Measurements from ENCODE around the gene PNRC1. TPM values are rescaled to one million over a fixed set of nuclear protein-coding genes. Genes with fewer than 3 reads are reported as not detected.

The PNRC1 gene
- total and polyA plus RNA-seq, 2 experiments from 2014 or later: 35.0 to 38.6 TPM

DNA sequence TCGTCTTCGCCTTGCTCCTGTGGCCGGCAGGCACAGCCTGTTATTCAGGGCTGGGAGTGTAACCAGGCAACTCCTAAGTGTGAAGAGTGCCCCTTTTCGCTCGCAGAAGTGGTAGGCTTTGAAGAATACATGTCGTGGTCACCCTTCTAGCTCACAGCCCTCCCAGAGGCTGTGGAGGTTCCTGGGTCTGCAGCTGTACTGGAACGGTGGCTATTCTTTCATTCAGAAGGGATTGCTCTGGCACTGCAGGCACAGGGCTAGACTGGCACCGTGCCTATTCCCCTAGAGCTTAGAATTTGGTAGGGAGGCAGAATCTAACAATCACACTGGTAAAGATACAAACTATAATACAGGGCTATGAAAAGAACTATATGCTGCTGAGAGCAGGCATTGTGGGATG is 38.4 kb downstream of the PNRC1 start:
- H3K4me1 Mint-ChIP-seq: peaks cover 6% of the 10 kb centered on the region
- H3K36me3 ChIP-seq (ENCODE audit: insufficient read depth): no peaks in the 10 kb centered on the region
- ATAC-seq (no peak), DNase-seq (ENCODE audit: low spot score) (no peak)
- H3K4me1 ChIP-seq (ENCODE audit: insufficient read depth): peaks cover 7% of the 10 kb centered on the region; the same call in 1 of the 2 replicates
- H3K79me2 ChIP-seq (replicated peaks; ENCODE audit: insufficient read depth): no peaks in the 10 kb centered on the region
- H3K27me3 ChIP-seq (ENCODE audit: insufficient read depth): peaks cover 56% of the 10 kb centered on the region
- H3K27ac ChIP-seq (ENCODE audit: low read depth): no peak overlapping the region
- peak overlapping the region; percentile 61 for H3K4me3 Mint-ChIP-seq
- H3K4me2 ChIP-seq: no peak overlapping the region; the same call in 1 of the 2 replicates
- no peak overlapping the region for H3K27ac Mint-ChIP-seq
- H3K27me3 Mint-ChIP-seq (ENCODE audit: insufficient read depth, low read depth, poor library complexity): peaks cover 23% of the 10 kb centered on the region
- H3K9me3 Mint-ChIP-seq: no peaks in the 10 kb centered on the region
- H3K36me3 Mint-ChIP-seq (ENCODE audit: low read depth): no peaks in the 10 kb centered on the region; the same call in 2 of the 3 replicates
- H3F3A ChIP-seq (replicated peaks; ENCODE audit: low read depth): peaks cover 9% of the 10 kb centered on the region; the same call in 1 of the 2 replicates
- H3K9me2 ChIP-seq (ENCODE audit: insufficient read depth): no peaks in the 10 kb centered on the region
- no peak overlapping the region for H3K4me3 ChIP-seq
- H2AFZ ChIP-seq: no peak overlapping the region
- TF ChIP-seq EZH2phosphoT487 (IDR thresholded peaks at IDR 0.05; ENCODE audit: unreplicated experiment) (no peak), NANOG (IDR thresholded peaks at IDR 0.05; ENCODE audit: borderline replicate concordance) (no peak), ZNF331 (CRISPR knock-in tag; IDR thresholded peaks at IDR 0.05; ENCODE audit: low read depth) (no peak), CTCF (conservative IDR thresholded peaks at IDR 0.05; ENCODE audit: low read depth in 2 of 2) (no peak), EZH2 (IDR thresholded peaks at IDR 0.05; ENCODE audit: low read depth, unreplicated experiment) (no peak), JUNB (IDR thresholded peaks at IDR 0.05; ENCODE audit: unreplicated experiment) (no peak), POLR2AphosphoS5 (IDR thresholded peaks at IDR 0.05; ENCODE audit: low read depth) (no peak)
- TF ChIP-seq, protein P1, sequence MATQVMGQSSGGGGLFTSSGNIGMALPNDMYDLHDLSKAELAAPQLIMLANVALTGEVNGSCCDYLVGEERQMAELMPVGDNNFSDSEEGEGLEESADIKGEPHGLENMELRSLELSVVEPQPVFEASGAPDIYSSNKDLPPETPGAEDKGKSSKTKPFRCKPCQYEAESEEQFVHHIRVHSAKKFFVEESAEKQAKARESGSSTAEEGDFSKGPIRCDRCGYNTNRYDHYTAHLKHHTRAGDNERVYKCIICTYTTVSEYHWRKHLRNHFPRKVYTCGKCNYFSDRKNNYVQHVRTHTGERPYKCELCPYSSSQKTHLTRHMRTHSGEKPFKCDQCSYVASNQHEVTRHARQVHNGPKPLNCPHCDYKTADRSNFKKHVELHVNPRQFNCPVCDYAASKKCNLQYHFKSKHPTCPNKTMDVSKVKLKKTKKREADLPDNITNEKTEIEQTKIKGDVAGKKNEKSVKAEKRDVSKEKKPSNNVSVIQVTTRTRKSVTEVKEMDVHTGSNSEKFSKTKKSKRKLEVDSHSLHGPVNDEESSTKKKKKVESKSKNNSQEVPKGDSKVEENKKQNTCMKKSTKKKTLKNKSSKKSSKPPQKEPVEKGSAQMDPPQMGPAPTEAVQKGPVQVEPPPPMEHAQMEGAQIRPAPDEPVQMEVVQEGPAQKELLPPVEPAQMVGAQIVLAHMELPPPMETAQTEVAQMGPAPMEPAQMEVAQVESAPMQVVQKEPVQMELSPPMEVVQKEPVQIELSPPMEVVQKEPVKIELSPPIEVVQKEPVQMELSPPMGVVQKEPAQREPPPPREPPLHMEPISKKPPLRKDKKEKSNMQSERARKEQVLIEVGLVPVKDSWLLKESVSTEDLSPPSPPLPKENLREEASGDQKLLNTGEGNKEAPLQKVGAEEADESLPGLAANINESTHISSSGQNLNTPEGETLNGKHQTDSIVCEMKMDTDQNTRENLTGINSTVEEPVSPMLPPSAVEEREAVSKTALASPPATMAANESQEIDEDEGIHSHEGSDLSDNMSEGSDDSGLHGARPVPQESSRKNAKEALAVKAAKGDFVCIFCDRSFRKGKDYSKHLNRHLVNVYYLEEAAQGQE (IDR thresholded peaks at IDR 0.05; ENCODE audit: unreplicated experiment): no peak
- H4K20me1 ChIP-seq (replicated peaks; ENCODE audit: insufficient read depth): no peaks in the 10 kb centered on the region; the same call in 1 of the 2 replicates

DNA sequence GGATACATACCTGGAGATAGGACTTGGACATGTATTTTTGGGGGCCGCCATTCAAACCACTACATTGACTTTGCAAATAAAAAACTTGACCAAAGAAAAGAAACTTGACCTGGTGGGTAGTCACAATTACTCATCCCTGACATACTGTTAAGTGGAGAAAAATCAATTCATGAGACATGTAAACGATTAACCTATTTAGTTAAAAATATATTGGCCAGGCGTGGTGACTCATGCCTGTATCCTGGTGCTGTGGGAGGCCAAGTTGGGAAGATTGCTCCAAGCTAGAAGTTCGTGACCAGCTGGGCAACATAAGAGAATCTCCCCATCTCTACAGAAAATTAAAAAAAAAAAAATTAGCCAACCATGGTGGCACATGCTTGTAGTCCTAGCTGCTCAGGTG is 39.8 kb downstream of the PNRC1 start:
- Mint-ChIP-seq H3K27ac (no peak overlapping the region), H3K27me3 (ENCODE audit: insufficient read depth, low read depth, poor library complexity) (peaks cover 24% of the 10 kb centered on the region), H3K4me3 (no peak overlapping the region), H3K36me3 (ENCODE audit: low read depth) (no peaks in the 10 kb centered on the region; the same call in 2 of the 3 replicates), H3K4me1 (peaks cover 6% of the 10 kb centered on the region), H3K9me3 (no peaks in the 10 kb centered on the region)
- no peak overlapping the region for H3K4me3 ChIP-seq
- no peaks in the 10 kb centered on the region for H3K79me2 ChIP-seq (replicated peaks; ENCODE audit: insufficient read depth)
- peaks cover 7% of the 10 kb centered on the region; the same call in 1 of the 2 replicates for H3K4me1 ChIP-seq (ENCODE audit: insufficient read depth)
- TF ChIP-seq CTCF (conservative IDR thresholded peaks at IDR 0.05; ENCODE audit: low read depth in 2 of 2) (no peak), EZH2phosphoT487 (IDR thresholded peaks at IDR 0.05; ENCODE audit: unreplicated experiment) (no peak), CREB1 (CRISPR knock-in tag; IDR thresholded peaks at IDR 0.05; ENCODE audit: low read depth) (no peak), NANOG (IDR thresholded peaks at IDR 0.05; ENCODE audit: borderline replicate concordance) (no peak), POLR2AphosphoS5 (IDR thresholded peaks at IDR 0.05; ENCODE audit: low read depth) (no peak), EZH2 (IDR thresholded peaks at IDR 0.05; ENCODE audit: low read depth, unreplicated experiment) (no peak), STAT1 (IDR thresholded peaks at IDR 0.05; ENCODE audit: unreplicated experiment) (no peak), JUNB (IDR thresholded peaks at IDR 0.05; ENCODE audit: unreplicated experiment) (no peak), ZNF114 (CRISPR knock-in tag; IDR thresholded peaks at IDR 0.05) (no peak)
- TF ChIP-seq, protein P1 (IDR thresholded peaks at IDR 0.05; ENCODE audit: unreplicated experiment): no peak
- H2AFZ ChIP-seq: no peak overlapping the region
- H3K36me3 ChIP-seq (ENCODE audit: insufficient read depth): no peaks in the 10 kb centered on the region
- ATAC-seq: no peak
- H3F3A ChIP-seq (replicated peaks; ENCODE audit: low read depth): peaks cover 9% of the 10 kb centered on the region; the same call in 1 of the 2 replicates
- no peaks in the 10 kb centered on the region for H3K9me2 ChIP-seq (ENCODE audit: insufficient read depth)
- no peak overlapping the region for H3K4me2 ChIP-seq
- H4K20me1 ChIP-seq (replicated peaks; ENCODE audit: insufficient read depth): no peaks in the 10 kb centered on the region; the same call in 1 of the 2 replicates
- peaks cover 56% of the 10 kb centered on the region for H3K27me3 ChIP-seq (ENCODE audit: insufficient read depth)
- no peak overlapping the region for H3K27ac ChIP-seq (ENCODE audit: low read depth)
- DNase-seq (ENCODE audit: low spot score): no peak

All from GM23338 (cell line).